Measurements from ENCODE around the gene MICAL2. TPM values are rescaled to one million over a fixed set of nuclear protein-coding genes. Genes with fewer than 3 reads are reported as not detected.

MICAL2 gene
- total and polyA plus RNA-seq, 2 donors (not counting 3 experiments of a cell fraction or from before 2014, with no cell fraction given), result 67.6 to 200 TPM

- peaks cover 8 to 24% of the 10 kb centered on the region in 2 experiments for H3K36me3 ChIP-seq (ENCODE audit: control insufficient read depth in 2 of 2, extremely low read depth in 1 of 2, insufficient read depth in 2 of 2, low read length in 2 of 2)
These were observed 143.5 kb downstream of the MICAL2 start for GRCh38 chr11:12253843-12254281.

More at GRCh38 chr11:12253843-12254281, 143.5 kb downstream of the MICAL2 start:
- no peak overlapping the region for H3K27ac ChIP-seq (ENCODE audit: insufficient read depth, low read depth, low read length)
- no peak overlapping the region for H3K4me3 ChIP-seq (replicated peaks in 1 of 3; ENCODE audit: insufficient read depth in 1 of 3, low read depth in 1 of 3, low read length in 3 of 3)
- no peaks in the 10 kb centered on the region for H3K79me2 ChIP-seq (ENCODE audit: control insufficient read depth, insufficient read depth, low read length)
- DNase-seq (ENCODE audit: low read depth, low spot score) (no peak), FAIRE-seq (no peak)
- dilution Hi-C loops (cut with MboI; ENCODE audit: extremely low pct_ligation_motif_present, low sequenced_read_pairs) (no loop called here), intact Hi-C loops (cut with micrococcal nuclease) (no loop called here)
- H3K27me3 ChIP-seq (ENCODE audit: control insufficient read depth in 2 of 2, insufficient read depth in 2 of 2, low read length in 2 of 2), result no peaks in the 10 kb centered on the region
- no peak overlapping the region for H2AFZ ChIP-seq (ENCODE audit: low read depth, low read length)
- no peaks in the 10 kb centered on the region for H3K9me1 ChIP-seq (replicated peaks; ENCODE audit: control insufficient read depth, extremely low read depth, insufficient read depth, low read length)
- H4K20me1 ChIP-seq (replicated peaks; ENCODE audit: control insufficient read depth, extremely low read depth, insufficient read depth, low read length), result no peaks in the 10 kb centered on the region
- no peaks in the 10 kb centered on the region for H3K9me3 ChIP-seq (replicated peaks; ENCODE audit: control insufficient read depth, insufficient read depth, low read length)
- no peak overlapping the region for H3K9ac ChIP-seq (replicated peaks; ENCODE audit: extremely low read depth, insufficient read depth, low read length)
- BruUV-seq (replicated peaks), result no TSS peak
- no peak for TF ChIP-seq MAX (IDR thresholded peaks at IDR 0.05; ENCODE audit: insufficient read depth, insufficient read length)
- no peak for TF ChIP-seq POLR2AphosphoS5 (IDR thresholded peaks at IDR 0.05; ENCODE audit: insufficient read depth, low read depth, low read length)
- TF ChIP-seq POLR2A (IDR thresholded peaks at IDR 0.05; ENCODE audit: low read depth, low read length), result no peak
- no peak for TF ChIP-seq FOS (IDR thresholded peaks at IDR 0.05; ENCODE audit: borderline replicate concordance, insufficient read depth, low read length)
- TF ChIP-seq CTCF (IDR thresholded peaks at IDR 0.05; ENCODE audit: extremely low read depth in 1 of 2, insufficient read depth in 1 of 2, low read depth in 1 of 2, low read length in 2 of 2), result no peak
- TF ChIP-seq JUN (IDR thresholded peaks at IDR 0.05; ENCODE audit: borderline replicate concordance, insufficient read depth, insufficient read length, low read depth), result no peak
- TF ChIP-seq EZH2 (IDR thresholded peaks at IDR 0.05; ENCODE audit: borderline replicate concordance, low read depth, low read length, severe bottlenecking), result no peak
- no peak for TF ChIP-seq GATA2 (IDR thresholded peaks at IDR 0.05; ENCODE audit: insufficient read depth, insufficient read length, low read depth, low read length)
- TF ChIP-seq MYC (IDR thresholded peaks at IDR 0.05; ENCODE audit: low read depth, low read length), result no peak
- H3K4me2 ChIP-seq (ENCODE audit: insufficient read depth, low read length), result no peak overlapping the region
- CTCF ChIA-PET, result interaction anchor here (1.1 kb wide), 1 partner anchor 93 kb away, joined by 3 read pairs; no protein-coding TSS in a partner anchor
- H3K4me1 ChIP-seq (ENCODE audit: control insufficient read depth, extremely low read depth, insufficient read depth, low read length), result peaks cover 5% of the 10 kb centered on the region
- POLR2A ChIA-PET, result no interaction called here

All from endothelial cell of umbilical vein (primary cell).